OCI-LY7 (cell line): ENCODE measurements around the gene ARPC5. TPM values are rescaled to one million over a fixed set of nuclear protein-coding genes. Genes with fewer than 3 reads are reported as not detected.

Source experiments
- BruUV-seq: library from RNA; stranded (reverse); fragments of 400-500 nt; replicated peaks from 2 replicates; lab custom pipeline; 2021; lab: Mats Ljungman, UMichigan
- CTCF ChIA-PET: fragments of 300-600 bp; sonication (Branson Sonifier 250); formaldehyde crosslinking; loops from one replicate; lab custom pipeline; 2022; ENCODE audit warnings: antibody characterized with exemption; ENCODE audit not compliant: unreplicated experiment; lab: Charles Lee
- POLR2A ChIA-PET: fragments of 300-600 bp; sonication (Branson Sonifier 250); formaldehyde crosslinking; loops from one replicate; lab custom pipeline; 2022; ENCODE audit warnings: antibody characterized with exemption; lab: Charles Lee
- DNase-seq: peaks from one replicate; pipeline ENCODE4 v3.0.0-alpha.2; 2015; ENCODE audit warnings: low spot score
- H2AFZ ChIP-seq: fragments of 200-600 bp; sonication (generic), shearing (Covaris generic); 2 replicates; pipeline ENCODE4 v1.6.1; 2014; ENCODE audit warnings: mild to moderate bottlenecking, antibody characterized with exemption, low read length, moderate library complexity
- H3K27ac ChIP-seq: fragments of 200-600 bp; sonication (generic); 2 replicates; pipeline ENCODE4 v1.5.1; 2014; ENCODE audit warnings: mixed run types, low read depth, mild to moderate bottlenecking, moderate library complexity, low read length, inconsistent platforms; ENCODE audit not compliant: poor library complexity, severe bottlenecking
- H3K36me3 ChIP-seq: fragments of 200-600 bp; sonication (generic); 2 replicates; pipeline ENCODE4 v1.6.1; 2014; ENCODE audit warnings: mild to moderate bottlenecking, antibody characterized with exemption, low read length, moderate library complexity, mixed read lengths; ENCODE audit not compliant: insufficient read depth
- H3K4me1 ChIP-seq: fragments of 200-600 bp; sonication (generic); 2 replicates; pipeline ENCODE4 v1.5.1; 2014; ENCODE audit warnings: mild to moderate bottlenecking, low read length; ENCODE audit not compliant: insufficient read depth, poor library complexity, severe bottlenecking
- H3K4me2 ChIP-seq: fragments of 200-600 bp; sonication (generic); 2 replicates; pipeline ENCODE4 v1.6.1; 2014; ENCODE audit warnings: mild to moderate bottlenecking, low read length
- H3K4me3 ChIP-seq: fragments of 200-600 bp; sonication (generic); 2 replicates; pipeline ENCODE4 v1.5.1; 2014; ENCODE audit warnings: mild to moderate bottlenecking, low read depth, low read length; ENCODE audit not compliant: poor library complexity, severe bottlenecking
- H3K79me2 ChIP-seq: fragments of 200-600 bp; sonication (generic); 2 replicates; pipeline ENCODE4 v1.6.1; 2016; ENCODE audit warnings: low read depth, mild to moderate bottlenecking, low read length, moderate library complexity, mixed read lengths; ENCODE audit not compliant: insufficient read depth
- H3K9me2 ChIP-seq: fragments of 200-600 bp; sonication (generic); 2 replicates; pipeline ENCODE4 v1.6.1; 2016; ENCODE audit warnings: mild to moderate bottlenecking, low read length, mixed read lengths; ENCODE audit not compliant: insufficient read depth
- H3K9me3 ChIP-seq: fragments of 200-600 bp; sonication (generic); 2 replicates; pipeline ENCODE4 v1.6.1; 2014; ENCODE audit warnings: mild to moderate bottlenecking, mixed run types, low read length, mixed read lengths
- H4K20me1 ChIP-seq: fragments of 200-600 bp; sonication (generic); 2 replicates; pipeline ENCODE4 v1.6.1; 2014; ENCODE audit warnings: mild to moderate bottlenecking, antibody characterized with exemption, low read length, moderate library complexity, mixed read lengths; ENCODE audit not compliant: insufficient read depth
- CTCF ChIP-seq: fragments of 200-600 bp; sonication (generic); conservative IDR thresholded peaks from 2 replicates; pipeline ENCODE4 v1.5.1; 2014; ENCODE audit warnings: mild to moderate bottlenecking, antibody characterized with exemption, low read length, moderate library complexity, mixed read lengths
- EZH2phosphoT487 ChIP-seq: fragments of 200-600 bp; sonication (generic); IDR thresholded peaks from 2 replicates; pipeline ENCODE4 v1.6.1; 2018; ENCODE audit warnings: low read depth, borderline replicate concordance, mild to moderate bottlenecking, mixed run types, antibody characterized with exemption, low read length, moderate library complexity, mixed read lengths
- intact Hi-C: fragments of 100-400 bp; cut with micrococcal nuclease; formaldehyde crosslinking; loops from one replicate; pipeline ENCODE4 v1.10.0; 2022; ENCODE audit not compliant: unreplicated experiment
- total RNA-seq, 2 experiments: library from RNA; depleted of rRNA in 1 of 2; stranded (reverse); fragments of >200 nt in 1 of 2; shearing (Covaris generic) in 1 of 2; gene quantifications; 2 replicates each; pipeline ENCODE4 v1.2.3, GENCODE V29; 2014 to 2022

ARPC5 gene
- total RNA-seq, 2 experiments from 2014 or later = 116 to 132 TPM

- H3K36me3 ChIP-seq = no peaks in the 10 kb centered on the region
- no peaks in the 10 kb centered on the region for H3K9me3 ChIP-seq
- intact Hi-C loops = no loop called here
- DNase-seq = no peak
- ChIA-PET CTCF (no interaction called here), POLR2A (interaction anchor here (1.9 kb wide), 1 partner anchor 12 kb away, joined by 5 read pairs; no protein-coding TSS in a partner anchor)
- peaks cover 26% of the 10 kb centered on the region for H3K4me1 ChIP-seq
- BruUV-seq = no TSS peak
- no peaks in the 10 kb centered on the region for H3K9me2 ChIP-seq
- no peak overlapping the region for H3K27ac ChIP-seq
- no peaks in the 10 kb centered on the region for H3K79me2 ChIP-seq
- no peak overlapping the region for H3K4me2 ChIP-seq
- no peak overlapping the region for H2AFZ ChIP-seq
- TF ChIP-seq CTCF (no peak), EZH2phosphoT487 (no peak)
- H3K4me3 ChIP-seq = no peak overlapping the region
- H4K20me1 ChIP-seq = no peaks in the 10 kb centered on the region
Measured at GRCh38 chr1:183604038-183604808, 31.4 kb downstream of the ARPC5 start.

- no peak for DNase-seq
- ChIA-PET CTCF (no interaction called here), POLR2A (interaction anchor here (0.8 kb wide), 1 partner anchor 40 kb away, joined by 3 read pairs; no protein-coding TSS in a partner anchor)
- Histone ChIP-seq H3K9me3 (no peaks in the 10 kb centered on the region), H3K9me2 (no peaks in the 10 kb centered on the region), H3K4me3 (no peak overlapping the region), H2AFZ (no peak overlapping the region), H3K36me3 (no peaks in the 10 kb centered on the region), H4K20me1 (no peaks in the 10 kb centered on the region), H3K4me1 (peaks cover 9% of the 10 kb centered on the region), H3K79me2 (no peaks in the 10 kb centered on the region), H3K27ac (no peak overlapping the region), H3K4me2 (no peak overlapping the region)
- no TSS peak for BruUV-seq
- TF ChIP-seq CTCF (no peak), EZH2phosphoT487 (no peak)
- intact Hi-C loops = no loop called here
Measured at GRCh38 chr1:183602510-183602909, 33.1 kb downstream of the ARPC5 start.

GRCh38 chr1:183600634-183601033 lies 34.9 kb downstream of the ARPC5 start:
- Histone ChIP-seq H3K9me3 (no peaks in the 10 kb centered on the region), H3K27ac (no peak overlapping the region), H3K79me2 (no peaks in the 10 kb centered on the region), H3K9me2 (no peaks in the 10 kb centered on the region), H3K4me2 (no peak overlapping the region), H2AFZ (no peak overlapping the region), H3K4me1 (peaks cover 4% of the 10 kb centered on the region), H3K36me3 (no peaks in the 10 kb centered on the region), H3K4me3 (no peak overlapping the region), H4K20me1 (no peaks in the 10 kb centered on the region)
- no peak for DNase-seq
- ChIA-PET POLR2A (interaction anchor here (1.1 kb wide), 1 partner anchor 11 kb away, joined by 3 read pairs; the partner anchor contains the start of gene NCF2), CTCF (no interaction called here)
- TF ChIP-seq CTCF (no peak), EZH2phosphoT487 (no peak)
- no TSS peak for BruUV-seq
- intact Hi-C loops = no loop called here
